Breast epithelium (tissue), 4 donors: ENCODE measurements around the gene PTPRG. TPM values are rescaled to one million over a fixed set of nuclear protein-coding genes. Genes with fewer than 3 reads are reported as not detected.

Experiments
- DNase-seq, 2 donors: peaks; one replicate each; pipeline ENCODE4 v3.0.0-alpha.2; 2019; ENCODE audit warnings: low spot score in 2 of 2
- H3K27ac ChIP-seq, 2 donors: fragments of 200-600 bp; sonication (generic) in 1 of 2; one replicate each; pipeline ENCODE4 v1.5.1; 2016 to 2019; ENCODE audit warnings: mild to moderate bottlenecking in 1 of 2
- H3K27me3 ChIP-seq, 2 donors: fragments of 200-600 bp; sonication (generic) in 1 of 2; one replicate each; pipeline versions ENCODE4 v1.5.1 to v1.6.0; 2017 to 2019; ENCODE audit warnings: control low read depth in 1 of 2, mild to moderate bottlenecking in 1 of 2
- H3K36me3 ChIP-seq: fragments of 200-600 bp; one replicate; pipeline ENCODE4 v1.5.1; 2019
- H3K4me1 ChIP-seq, 2 donors: fragments of 200-600 bp; sonication (generic); one replicate each; pipeline ENCODE4 v1.5.1; 2016 to 2019; ENCODE audit warnings: control low read depth in 1 of 2
- H3K4me3 ChIP-seq, 3 donors: fragments of 200-600 bp; sonication (generic); 1 replicate in 2 of 3; 2 replicates in 1 of 3; pipeline ENCODE4 v1.5.1; 2016 to 2019; ENCODE audit warnings: mild to moderate bottlenecking in 3 of 3, moderate library complexity in 2 of 3
- H3K9me3 ChIP-seq, 2 donors: fragments of 200-600 bp; sonication (generic) in 1 of 2; one replicate each; pipeline ENCODE4 v1.5.1; 2016 to 2019; ENCODE audit warnings: control low read depth in 1 of 2
- POLR2A ChIP-seq: fragments of 450-650 bp; IDR thresholded peaks from one replicate; pipeline ENCODE4 v1.6.1; 2016; ENCODE audit warnings: antibody characterized with exemption, mild to moderate bottlenecking, moderate library complexity
- POLR2AphosphoS5 ChIP-seq, 3 donors: sonication (generic); formaldehyde crosslinking; IDR thresholded peaks; one replicate each; pipeline ENCODE4 v1.6.1; 2017; ENCODE audit warnings: antibody characterized with exemption in 3 of 3
- intact Hi-C: fragments of 100-400 bp; cut with DNase I; formaldehyde crosslinking; loops from one replicate; pipeline ENCODE4 v1.15.1; 2023; ENCODE audit warnings: low total_unique reads
- total RNA-seq, 3 donors: library from RNA; depleted of rRNA; stranded (reverse); fragments of >200 nt; gene quantifications; one replicate each; pipeline ENCODE4 v1.1.0, GENCODE V29; 2016
- TF ChIP-seq, protein P1 (sequence below), 3 donors: fragments of 450-650 bp; IDR thresholded peaks; one replicate each; pipeline ENCODE4 v1.5.1; 2016 to 2017; ENCODE audit warnings: antibody characterized with exemption in 3 of 3, mild to moderate bottlenecking in 3 of 3, moderate library complexity in 3 of 3

The PTPRG gene
- total RNA-seq, 3 donors from 2014 or later, result 42.3 to 179 (median 61.6) TPM

DNA sequence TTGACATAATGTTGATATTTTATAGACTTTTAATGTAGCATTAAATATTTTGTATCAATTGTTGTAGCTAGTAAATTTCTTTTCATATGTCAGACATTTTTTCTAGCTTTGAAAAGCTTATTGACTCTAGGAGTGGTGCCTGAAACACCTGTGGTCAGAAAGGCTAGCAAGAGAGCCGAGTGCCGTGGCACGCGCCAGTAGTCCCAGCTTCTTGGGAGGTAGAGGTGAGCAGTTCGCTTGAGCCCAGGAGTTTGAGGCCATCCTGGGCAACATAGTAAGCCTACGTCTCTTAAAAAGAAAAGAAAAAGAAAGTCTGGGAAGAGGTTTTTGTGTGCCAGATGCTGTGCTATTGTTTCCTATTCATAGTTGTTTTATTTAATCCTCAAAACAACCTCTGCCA is 613.8 kb downstream of the PTPRG start:
- Histone ChIP-seq H3K27ac (no peak overlapping the region), H3K4me1 (no peaks in the 10 kb centered on the region), H3K4me3 (no peak overlapping the region), H3K27me3 (no peaks in the 10 kb centered on the region), H3K36me3 (no peaks in the 10 kb centered on the region), H3K9me3 (no peaks in the 10 kb centered on the region)
- intact Hi-C loops, result no loop called here
- no peak for DNase-seq
- TF ChIP-seq, protein P1, sequence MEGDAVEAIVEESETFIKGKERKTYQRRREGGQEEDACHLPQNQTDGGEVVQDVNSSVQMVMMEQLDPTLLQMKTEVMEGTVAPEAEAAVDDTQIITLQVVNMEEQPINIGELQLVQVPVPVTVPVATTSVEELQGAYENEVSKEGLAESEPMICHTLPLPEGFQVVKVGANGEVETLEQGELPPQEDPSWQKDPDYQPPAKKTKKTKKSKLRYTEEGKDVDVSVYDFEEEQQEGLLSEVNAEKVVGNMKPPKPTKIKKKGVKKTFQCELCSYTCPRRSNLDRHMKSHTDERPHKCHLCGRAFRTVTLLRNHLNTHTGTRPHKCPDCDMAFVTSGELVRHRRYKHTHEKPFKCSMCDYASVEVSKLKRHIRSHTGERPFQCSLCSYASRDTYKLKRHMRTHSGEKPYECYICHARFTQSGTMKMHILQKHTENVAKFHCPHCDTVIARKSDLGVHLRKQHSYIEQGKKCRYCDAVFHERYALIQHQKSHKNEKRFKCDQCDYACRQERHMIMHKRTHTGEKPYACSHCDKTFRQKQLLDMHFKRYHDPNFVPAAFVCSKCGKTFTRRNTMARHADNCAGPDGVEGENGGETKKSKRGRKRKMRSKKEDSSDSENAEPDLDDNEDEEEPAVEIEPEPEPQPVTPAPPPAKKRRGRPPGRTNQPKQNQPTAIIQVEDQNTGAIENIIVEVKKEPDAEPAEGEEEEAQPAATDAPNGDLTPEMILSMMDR (IDR thresholded peaks at IDR 0.05), result no peak
- TF ChIP-seq POLR2A, result no peak
- TF ChIP-seq POLR2AphosphoS5 (IDR thresholded peaks at IDR 0.05), result no peak

DNA sequence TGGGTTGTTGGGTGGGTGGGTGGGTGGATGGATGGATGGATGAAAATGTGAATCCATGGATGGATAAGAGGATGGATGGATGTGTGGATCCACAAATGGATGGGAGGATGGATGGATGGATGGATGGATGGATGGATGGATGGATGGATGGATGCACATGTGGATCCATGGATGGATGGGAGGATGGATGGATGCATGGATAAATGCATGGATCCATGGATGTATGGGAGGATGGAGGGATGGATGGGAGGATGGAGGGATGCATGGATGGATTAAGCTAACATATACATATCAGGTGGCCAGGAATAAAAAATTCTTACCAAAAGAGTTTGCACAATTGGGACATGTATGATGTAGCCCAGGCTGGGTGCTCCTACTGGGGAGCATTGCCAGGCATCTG is 616.7 kb downstream of the PTPRG start:
- TF ChIP-seq, protein P1 (IDR thresholded peaks at IDR 0.05), result no peak
- no peak for TF ChIP-seq POLR2AphosphoS5 (IDR thresholded peaks at IDR 0.05)
- no peak for TF ChIP-seq POLR2A
- DNase-seq, result no peak
- intact Hi-C loops, result no loop called here
- Histone ChIP-seq H3K4me3 (no peak overlapping the region), H3K4me1 (no peaks in the 10 kb centered on the region), H3K36me3 (no peaks in the 10 kb centered on the region), H3K9me3 (no peaks in the 10 kb centered on the region), H3K27ac (no peak overlapping the region), H3K27me3 (no peaks in the 10 kb centered on the region)

- intact Hi-C loops, result no loop called here
- DNase-seq, result no peak
- no peaks in the 10 kb centered on the region for H3K36me3 ChIP-seq
- no peaks in the 10 kb centered on the region for H3K4me1 ChIP-seq
- TF ChIP-seq POLR2A (no peak), POLR2AphosphoS5 (IDR thresholded peaks at IDR 0.05) (no peak)
- TF ChIP-seq, protein P1 (IDR thresholded peaks at IDR 0.05), result no peak
- H3K4me3 ChIP-seq, result no peak overlapping the region
- H3K27me3 ChIP-seq, result no peaks in the 10 kb centered on the region
- H3K27ac ChIP-seq, result no peak overlapping the region
- no peaks in the 10 kb centered on the region for H3K9me3 ChIP-seq
Measured at GRCh38 chr3:62178739-62179600, 617.6 kb downstream of the PTPRG start.

DNA sequence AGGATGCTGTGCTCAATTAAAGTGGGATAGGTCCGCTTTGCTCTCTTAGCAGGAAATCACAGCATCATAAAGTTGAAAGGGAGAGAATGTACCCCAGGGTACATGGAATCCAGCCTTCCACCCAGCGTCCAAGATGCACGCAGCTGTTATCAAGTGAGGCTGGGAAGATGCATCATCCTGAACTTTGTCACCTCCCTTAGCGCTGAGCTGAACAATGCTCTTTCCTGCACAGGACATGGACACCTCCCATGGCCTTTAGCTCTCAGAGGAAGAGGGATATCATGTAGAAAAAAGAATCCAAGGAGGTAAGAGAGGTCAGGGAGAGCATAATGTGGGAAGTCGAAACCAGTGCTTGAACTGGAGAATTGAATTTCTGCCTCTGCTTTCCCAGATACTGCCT is 619.1 kb downstream of the PTPRG start:
- Histone ChIP-seq H3K9me3 (no peaks in the 10 kb centered on the region), H3K4me1 (no peaks in the 10 kb centered on the region), H3K36me3 (no peaks in the 10 kb centered on the region), H3K4me3 (no peak overlapping the region), H3K27me3 (no peaks in the 10 kb centered on the region), H3K27ac (no peak overlapping the region)
- TF ChIP-seq POLR2AphosphoS5 (IDR thresholded peaks at IDR 0.05), result no peak
- DNase-seq, result no peak
- intact Hi-C loops, result no loop called here

- intact Hi-C loops, result no loop called here
- no peak overlapping the region for H3K27ac ChIP-seq
Measured at GRCh38 chr3:62183087-62183486, 621.7 kb downstream of the PTPRG start.

More at GRCh38 chr3:62183087-62183486, 621.7 kb downstream of the PTPRG start:
- Histone ChIP-seq H3K4me3 (no peak overlapping the region), H3K9me3 (no peaks in the 10 kb centered on the region), H3K4me1 (no peaks in the 10 kb centered on the region), H3K36me3 (no peaks in the 10 kb centered on the region), H3K27me3 (no peaks in the 10 kb centered on the region)
- no peak for DNase-seq
- TF ChIP-seq, protein P1 (IDR thresholded peaks at IDR 0.05), result no peak
- no peak for TF ChIP-seq POLR2A
- TF ChIP-seq POLR2AphosphoS5 (IDR thresholded peaks at IDR 0.05), result no peak
